NCI-H2081 (cell line): Measurements from ENCODE around the gene BPIFB3.

ENCODE experiments used
- DNase-seq, 2 experiments: peaks; one replicate each; lab custom pipeline; 2025; lab: John Stamatoyannopoulos, UW

Gene BPIFB3

GRCh38 chr20:33062825-33063149 lies 9.1 kb downstream of the BPIFB3 start:
- DNase-seq = no peak

GRCh38 chr20:33063271-33063670 lies 9.6 kb downstream of the BPIFB3 start:
- no peak for DNase-seq

- DNase-seq = no peak
Measured at GRCh38 chr20:33064572-33065287, 11.0 kb downstream of the BPIFB3 start.

- DNase-seq = no peak
Measured at GRCh38 chr20:33065785-33066184, 12.1 kb downstream of the BPIFB3 start.

- DNase-seq = no peak
Measured at GRCh38 chr20:33067806-33068205, 14.1 kb downstream of the BPIFB3 start.

- DNase-seq = no peak
Measured at GRCh38 chr20:33068251-33068939, 14.7 kb downstream of the BPIFB3 start.

- DNase-seq = no peak
Measured at GRCh38 chr20:33069673-33070072, 16.0 kb downstream of the BPIFB3 start.

- DNase-seq = no peak
Measured at GRCh38 chr20:33070111-33071053, 16.7 kb downstream of the BPIFB3 start.

- DNase-seq = no peak
Measured at GRCh38 chr20:33071198-33071597, 17.5 kb downstream of the BPIFB3 start.

GRCh38 chr20:33072362-33072761 lies 18.7 kb downstream of the BPIFB3 start:
- DNase-seq = no peak

- no peak for DNase-seq
Measured at GRCh38 chr20:33072813-33073212, 19.1 kb downstream of the BPIFB3 start.

- no peak for DNase-seq
Measured at GRCh38 chr20:33074675-33075074, 21.0 kb downstream of the BPIFB3 start.

GRCh38 chr20:33075281-33075680 lies 21.6 kb downstream of the BPIFB3 start:
- DNase-seq = no peak

GRCh38 chr20:33076662-33077372 lies 23.1 kb downstream of the BPIFB3 start:
- DNase-seq = no peak

- no peak for DNase-seq
Measured at GRCh38 chr20:33079259-33079658, 25.6 kb downstream of the BPIFB3 start, which contains the start of gene BPIFB4. Gene BPIFB4, plus strand, starts transcription at chr20:33079643. Its CDS starts 1,884 bp downstream, at chr20:33081527.

- no peak for DNase-seq
Measured at GRCh38 chr20:33081411-33082154, 27.9 kb downstream of the BPIFB3 start.

GRCh38 chr20:33082546-33082945 lies 28.8 kb downstream of the BPIFB3 start:
- DNase-seq = no peak

- no peak for DNase-seq
Measured at GRCh38 chr20:33083544-33084340, 30.0 kb downstream of the BPIFB3 start.

- DNase-seq = no peak
Measured at GRCh38 chr20:33084722-33085121, 31.0 kb downstream of the BPIFB3 start.

- DNase-seq = no peak
Measured at GRCh38 chr20:33086052-33086722, 32.5 kb downstream of the BPIFB3 start.
